ENCODE measurements around the gene LPO.

Gene LPO

DNA sequence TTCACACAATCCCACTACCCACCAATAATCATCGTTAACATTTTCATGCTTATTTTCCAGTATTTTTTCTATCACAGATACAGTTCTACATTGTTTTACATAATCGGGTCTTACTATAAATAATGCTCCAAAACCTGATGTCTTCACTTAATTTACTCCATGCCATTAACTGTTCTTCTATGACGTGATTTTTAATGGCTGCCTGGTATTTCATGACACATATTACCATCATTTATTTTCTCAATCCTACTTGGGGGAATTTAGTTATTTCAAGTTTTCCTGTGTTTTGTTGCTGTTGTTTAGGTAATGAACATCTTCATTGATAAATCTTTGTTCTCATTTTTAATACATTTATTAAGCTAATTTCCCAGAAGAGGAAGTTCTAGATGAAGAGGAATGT, 14.7 kb downstream of the LPO start:
- H3K4me3 ChIP-seq (ENCODE audit: low read depth, low read length), result no peak overlapping the region

DNA sequence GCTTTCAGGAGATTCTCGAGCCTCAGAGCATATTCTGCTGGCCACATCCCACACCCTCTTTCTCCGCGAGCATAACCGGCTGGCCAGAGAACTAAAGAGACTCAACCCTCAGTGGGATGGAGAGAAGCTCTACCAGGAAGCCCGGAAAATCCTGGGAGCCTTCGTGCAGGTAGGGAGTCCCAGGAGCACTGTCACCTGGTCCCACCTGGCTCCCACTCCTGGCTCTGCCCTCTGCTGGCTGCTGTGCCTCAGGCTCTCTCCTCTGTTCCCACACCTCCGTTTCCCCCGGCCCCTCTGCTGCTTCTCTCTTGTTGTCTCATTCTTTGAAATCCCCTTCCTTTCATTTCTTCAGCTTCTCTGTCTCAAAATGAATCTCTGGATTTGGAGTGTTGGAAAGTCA, 16.4 kb downstream of the LPO start:
- H3K4me3 ChIP-seq (ENCODE audit: low read depth, low read length), result no peak overlapping the region

- H3K4me3 ChIP-seq (ENCODE audit: low read depth, low read length), result no peak overlapping the region
Measured at GRCh38 chr17:58262149-58262548, 23.8 kb downstream of the LPO start.

- H3K4me3 ChIP-seq (ENCODE audit: low read depth, low read length), result no peak overlapping the region
Measured at GRCh38 chr17:58263773-58264172, 25.4 kb downstream of the LPO start.

DNA sequence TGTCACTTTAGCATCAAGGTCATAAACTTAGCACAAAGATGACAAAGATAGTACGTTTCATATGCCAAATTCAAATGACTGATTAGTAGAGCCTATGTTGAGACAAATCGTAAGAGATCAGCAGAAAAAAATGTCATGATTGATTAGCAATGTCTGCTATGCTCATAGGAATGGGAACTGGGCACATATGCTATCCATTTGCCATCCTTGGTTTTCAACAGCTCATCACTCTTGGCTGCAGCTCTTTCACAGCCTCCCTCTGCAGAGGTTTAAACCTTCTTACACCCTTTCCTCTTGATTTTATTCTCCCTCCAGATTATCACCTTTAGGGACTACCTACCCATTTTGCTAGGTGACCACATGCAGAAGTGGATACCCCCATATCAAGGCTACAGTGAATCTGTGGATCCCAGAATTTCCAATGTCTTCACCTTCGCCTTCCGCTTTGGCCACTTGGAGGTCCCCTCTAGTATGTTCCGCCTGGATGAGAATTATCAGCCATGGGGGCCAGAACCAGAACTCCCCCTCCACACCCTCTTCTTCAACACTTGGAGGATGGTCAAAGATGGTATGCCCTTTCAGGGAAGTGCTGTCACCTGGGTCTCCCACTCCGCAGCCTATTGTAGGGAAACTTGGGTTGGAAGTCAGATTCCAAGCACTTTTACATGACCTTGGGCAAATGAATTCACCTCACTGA, 26.2 kb downstream of the LPO start:
- H3K4me3 ChIP-seq (ENCODE audit: low read depth, low read length), result no peak overlapping the region

GRCh38 chr17:58265271-58265670, 26.9 kb downstream of the LPO start:
- no peak overlapping the region for H3K4me3 ChIP-seq (ENCODE audit: low read depth, low read length)

DNA sequence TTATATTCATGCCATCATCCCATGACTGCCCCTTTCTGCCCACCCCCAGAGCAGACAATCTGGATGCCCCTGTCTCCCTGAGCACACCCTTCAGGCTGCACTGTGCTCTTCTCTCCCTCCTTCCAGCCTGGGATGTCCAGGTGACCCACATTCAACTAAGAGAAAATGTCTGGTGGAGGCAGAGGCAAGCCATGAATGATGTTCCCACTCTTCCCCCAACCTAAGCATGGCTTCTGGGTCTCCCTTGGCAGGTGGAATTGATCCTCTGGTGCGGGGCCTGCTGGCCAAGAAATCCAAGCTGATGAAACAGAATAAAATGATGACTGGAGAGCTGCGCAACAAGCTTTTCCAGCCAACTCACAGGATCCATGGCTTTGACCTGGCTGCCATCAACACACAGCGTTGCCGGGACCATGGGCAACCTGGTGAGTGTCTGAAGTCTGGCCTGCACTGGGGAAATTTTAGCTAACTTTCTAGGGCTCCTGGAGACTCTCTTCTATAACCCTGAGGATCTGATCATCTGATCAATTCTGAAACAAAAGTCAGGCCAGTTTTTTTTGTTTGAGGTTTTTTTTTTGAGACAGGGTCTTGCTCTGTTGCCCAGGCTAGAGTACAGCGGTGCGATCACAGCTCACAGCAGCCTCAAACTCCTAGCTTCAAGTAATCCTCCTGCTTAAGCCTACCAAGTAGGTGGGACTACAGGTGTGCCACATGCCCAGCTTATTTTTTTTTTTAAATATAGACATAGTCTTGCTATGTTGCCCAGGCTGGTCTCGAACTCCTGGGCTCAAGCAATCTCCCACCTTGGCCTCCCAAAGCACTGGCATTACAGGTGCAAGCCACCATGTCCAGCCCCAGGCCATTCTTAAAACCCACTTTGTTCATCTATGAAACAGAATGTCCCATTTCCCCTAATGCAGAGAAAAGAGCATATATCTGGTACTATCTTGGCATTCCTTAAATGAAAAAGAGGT, 27.8 kb downstream of the LPO start:
- no peak overlapping the region for H3K4me3 ChIP-seq (ENCODE audit: low read depth, low read length)

DNA sequence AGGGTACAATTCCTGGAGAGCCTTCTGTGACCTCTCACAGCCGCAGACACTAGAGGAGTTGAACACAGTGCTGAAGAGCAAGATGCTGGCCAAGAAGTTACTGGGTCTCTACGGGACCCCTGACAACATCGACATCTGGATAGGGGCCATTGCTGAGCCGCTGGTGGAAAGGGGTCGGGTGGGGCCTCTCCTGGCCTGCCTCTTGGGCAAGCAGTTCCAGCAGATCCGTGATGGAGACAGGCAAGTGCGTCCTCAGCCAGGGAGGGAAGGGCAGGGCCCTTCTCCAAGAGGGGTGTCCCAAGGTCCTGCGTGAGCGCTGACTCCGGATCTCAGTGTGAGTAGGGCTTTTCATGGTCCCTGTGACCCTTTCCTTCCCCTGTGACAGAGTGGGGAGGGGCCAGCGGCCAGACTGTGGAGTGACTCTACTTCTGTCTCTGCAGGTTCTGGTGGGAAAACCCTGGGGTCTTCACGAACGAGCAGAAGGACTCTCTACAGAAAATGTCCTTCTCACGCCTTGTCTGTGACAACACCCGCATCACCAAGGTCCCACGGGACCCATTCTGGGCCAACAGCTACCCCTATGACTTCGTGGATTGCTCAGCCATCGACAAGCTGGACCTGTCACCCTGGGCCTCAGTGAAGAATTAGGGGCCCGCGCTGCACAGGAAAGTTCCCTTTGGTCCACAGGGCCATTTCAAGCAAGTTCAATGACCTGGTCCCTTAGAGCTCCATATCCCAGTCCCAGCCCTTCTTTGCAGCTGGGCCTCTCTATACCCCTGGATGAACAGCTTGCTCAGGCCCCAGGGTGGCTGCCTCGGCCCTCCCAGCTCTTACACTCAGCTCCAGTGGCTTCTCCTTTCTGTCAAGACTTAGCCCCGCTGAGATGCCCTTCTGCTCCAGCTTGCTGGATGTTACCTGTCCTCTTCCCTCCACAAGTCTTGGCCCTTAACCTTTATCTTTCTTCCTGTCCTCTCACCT, 29.3 kb downstream of the LPO start:
- no peak overlapping the region for H3K4me3 ChIP-seq (ENCODE audit: low read depth, low read length)

GRCh38 chr17:58268326-58268725, 29.9 kb downstream of the LPO start:
- no peak overlapping the region for H3K4me3 ChIP-seq (ENCODE audit: low read depth, low read length)

DNA sequence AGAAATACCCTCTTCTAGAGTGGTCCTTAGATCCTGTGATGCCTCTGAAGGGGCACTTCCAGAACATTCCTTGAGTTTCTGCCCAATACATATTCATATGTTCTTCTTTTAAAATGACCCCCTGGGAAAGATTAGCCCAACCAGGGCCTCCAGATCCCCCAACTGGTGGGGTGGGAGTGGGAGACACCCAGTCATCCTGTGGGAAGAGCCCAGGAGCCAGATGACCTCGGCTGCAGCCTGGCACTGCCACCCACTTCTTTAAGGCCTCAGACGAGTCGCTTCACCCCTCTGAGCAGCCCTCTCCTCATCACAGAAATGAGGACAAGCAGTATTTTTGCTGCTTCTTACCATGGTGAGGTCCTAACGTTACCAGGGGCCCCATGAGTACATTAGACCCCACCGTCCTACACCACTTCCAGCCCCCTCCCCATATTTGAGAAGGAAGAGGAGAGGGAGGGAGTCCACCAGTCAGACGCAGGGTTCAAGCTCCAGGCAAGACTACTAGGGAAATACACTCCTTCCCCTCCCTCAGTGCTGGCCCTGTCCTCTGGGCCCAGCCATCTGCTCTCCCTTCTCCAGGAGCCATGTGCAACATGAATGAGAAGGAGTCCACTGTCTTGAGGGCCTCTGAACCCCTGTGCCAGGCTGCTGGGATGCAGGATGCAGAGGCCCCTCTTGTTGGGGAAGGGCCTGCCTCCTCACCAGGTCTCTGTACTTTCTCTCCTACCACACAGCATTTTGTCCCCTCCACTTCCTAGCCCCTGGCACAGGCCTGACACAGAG, 30.6 kb downstream of the LPO start:
- no peak overlapping the region for H3K4me3 ChIP-seq (ENCODE audit: low read depth, low read length)

- no peak overlapping the region for H3K4me3 ChIP-seq (ENCODE audit: low read depth, low read length)
Measured at GRCh38 chr17:58269557-58270291, 31.3 kb downstream of the LPO start.

GRCh38 chr17:58270476-58271215, 32.3 kb downstream of the LPO start:
- H3K4me3 ChIP-seq (ENCODE audit: low read depth, low read length), result no peak overlapping the region

DNA sequence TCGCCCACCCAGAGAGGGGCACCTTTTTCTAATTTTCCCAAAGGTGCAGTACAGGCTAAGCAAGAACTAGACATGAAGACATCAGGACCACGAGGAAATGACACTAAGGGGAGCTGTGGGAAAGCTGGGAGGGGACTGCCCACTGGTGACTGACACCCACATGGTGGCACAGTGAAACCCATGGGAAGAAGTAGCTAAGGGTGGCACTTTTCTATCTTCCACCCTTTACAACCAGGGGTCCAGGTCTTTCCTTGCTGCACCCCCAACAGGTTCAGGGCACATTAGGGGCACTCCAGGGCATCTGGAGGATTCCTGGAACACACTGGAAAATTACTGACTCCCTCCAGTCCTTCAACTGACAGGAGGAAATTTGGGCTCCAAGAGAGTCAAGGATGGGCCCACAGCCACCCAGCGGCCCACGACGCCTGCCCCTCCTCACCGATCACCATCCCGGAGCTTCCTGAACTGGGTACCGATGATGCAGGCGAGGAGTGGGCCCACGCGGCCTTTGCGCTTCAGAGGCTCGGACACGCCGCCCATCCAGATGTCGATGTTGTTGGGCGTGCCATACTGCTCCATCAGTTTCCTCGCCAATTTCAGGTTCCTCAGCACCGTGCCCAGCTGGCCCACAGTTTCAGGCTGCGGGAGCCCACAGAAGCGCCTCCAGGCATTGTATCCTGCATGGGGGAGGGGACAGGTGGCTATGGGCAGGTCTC, 33.0 kb downstream of the LPO start:
- H3K4me3 ChIP-seq (ENCODE audit: low read depth, low read length), result no peak overlapping the region

- no peak overlapping the region for H3K4me3 ChIP-seq (ENCODE audit: low read depth, low read length)
Measured at GRCh38 chr17:58272367-58273280, 34.2 kb downstream of the LPO start.

DNA sequence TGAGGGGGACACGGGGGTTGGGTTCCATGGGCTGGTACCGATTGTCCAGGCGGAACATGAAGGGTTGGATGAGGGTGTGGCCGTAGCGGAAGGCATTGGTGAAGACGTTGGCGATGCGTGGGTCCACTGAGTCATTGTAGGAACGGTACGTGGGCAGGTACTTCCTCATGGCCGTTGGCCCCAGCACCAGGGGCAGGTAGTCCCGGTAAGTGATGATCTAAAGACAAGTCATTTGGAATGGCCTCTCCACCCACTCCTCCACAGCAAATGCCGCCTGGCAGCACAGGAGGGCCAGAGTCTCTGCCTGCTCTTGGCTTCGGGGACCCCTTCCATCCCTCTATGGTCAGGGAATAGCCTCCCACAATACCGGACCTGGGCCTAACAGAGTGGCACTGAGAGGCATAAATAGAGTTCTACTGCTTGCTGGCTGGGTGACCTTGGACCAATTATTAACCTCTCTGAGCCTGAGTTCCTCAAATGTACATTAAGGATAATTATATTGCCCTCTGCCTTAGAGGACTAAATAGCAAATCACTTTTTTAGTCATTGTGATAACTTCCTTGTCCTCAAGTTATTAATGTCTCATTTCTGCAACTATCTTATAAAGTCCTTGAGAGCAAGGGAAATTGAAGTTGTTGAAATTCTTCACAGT, 35.2 kb downstream of the LPO start:
- no peak overlapping the region for H3K4me3 ChIP-seq (ENCODE audit: low read depth, low read length)

GRCh38 chr17:58275417-58275816, 37.0 kb downstream of the LPO start:
- H3K4me3 ChIP-seq (ENCODE audit: low read depth, low read length), result no peak overlapping the region

DNA sequence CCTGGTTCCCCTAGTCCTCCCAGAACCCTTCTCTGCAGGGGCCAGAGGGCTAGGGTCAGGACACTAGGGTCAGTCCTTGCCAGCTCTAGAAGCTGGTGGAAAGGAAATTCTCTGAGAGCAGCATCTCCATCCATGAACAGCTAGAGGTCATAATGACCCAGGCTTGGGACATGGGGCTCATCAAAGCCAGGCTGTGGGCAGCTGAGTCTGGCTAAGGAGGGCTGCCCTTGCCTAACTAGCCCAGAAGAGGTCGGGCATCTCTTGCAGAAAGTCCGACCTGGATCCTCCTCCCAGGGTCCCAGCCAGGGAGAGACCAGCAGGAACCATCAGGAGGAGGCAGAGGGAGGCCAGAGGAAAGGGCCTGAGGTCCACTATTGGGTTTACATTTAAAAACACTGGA, 38.0 kb downstream of the LPO start:
- H3K4me3 ChIP-seq (ENCODE audit: low read depth, low read length), result no peak overlapping the region

Data from iPS-11a (cell line).